Suprapubic skin (tissue), 3 donors: ENCODE measurements around the gene TLR9.

Source experiments
- EP300 ChIP-seq: sonication (generic); formaldehyde crosslinking; IDR thresholded peaks from one replicate; pipeline ENCODE4 v1.6.1; 2017; ENCODE audit warnings: antibody characterized with exemption
- POLR2A ChIP-seq, 2 donors: fragments of 450-650 bp; IDR thresholded peaks; one replicate each; pipeline ENCODE4 v1.6.1; 2017; ENCODE audit warnings: antibody characterized with exemption in 2 of 2, mild to moderate bottlenecking in 2 of 2, moderate library complexity in 2 of 2
- TF ChIP-seq, protein P1 (sequence below), 2 donors: fragments of 200-600 bp in 1 of 2; fragments of 450-650 bp in 1 of 2; sonication (generic) in 1 of 2; IDR thresholded peaks; one replicate each; pipeline ENCODE4 v1.5.1; 2016 to 2019; ENCODE audit warnings: antibody characterized with exemption in 2 of 2, mild to moderate bottlenecking in 1 of 2, moderate library complexity in 1 of 2

DNA sequence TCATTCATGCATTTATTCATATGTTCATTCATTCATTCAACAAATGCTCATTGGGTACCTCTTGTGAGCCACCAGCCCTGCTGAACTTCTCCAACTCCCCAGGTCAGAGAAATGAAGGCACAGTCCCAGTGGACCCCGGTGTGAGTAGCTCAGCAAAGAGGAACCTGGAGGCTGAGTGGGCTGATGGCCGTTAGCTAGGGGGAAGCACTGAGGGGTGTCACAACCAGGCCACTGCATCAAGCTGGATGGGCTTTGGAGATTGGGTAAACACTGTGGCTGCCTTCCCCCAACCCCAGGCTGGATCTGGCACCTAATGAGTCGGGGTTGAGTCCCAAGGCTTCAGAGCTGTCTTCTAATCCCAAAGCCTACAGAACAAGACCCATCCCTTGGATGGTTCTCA, 39.6 kb downstream of the TLR9 start:
- no peak for TF ChIP-seq POLR2A (IDR thresholded peaks at IDR 0.05)
- TF ChIP-seq, protein P1, sequence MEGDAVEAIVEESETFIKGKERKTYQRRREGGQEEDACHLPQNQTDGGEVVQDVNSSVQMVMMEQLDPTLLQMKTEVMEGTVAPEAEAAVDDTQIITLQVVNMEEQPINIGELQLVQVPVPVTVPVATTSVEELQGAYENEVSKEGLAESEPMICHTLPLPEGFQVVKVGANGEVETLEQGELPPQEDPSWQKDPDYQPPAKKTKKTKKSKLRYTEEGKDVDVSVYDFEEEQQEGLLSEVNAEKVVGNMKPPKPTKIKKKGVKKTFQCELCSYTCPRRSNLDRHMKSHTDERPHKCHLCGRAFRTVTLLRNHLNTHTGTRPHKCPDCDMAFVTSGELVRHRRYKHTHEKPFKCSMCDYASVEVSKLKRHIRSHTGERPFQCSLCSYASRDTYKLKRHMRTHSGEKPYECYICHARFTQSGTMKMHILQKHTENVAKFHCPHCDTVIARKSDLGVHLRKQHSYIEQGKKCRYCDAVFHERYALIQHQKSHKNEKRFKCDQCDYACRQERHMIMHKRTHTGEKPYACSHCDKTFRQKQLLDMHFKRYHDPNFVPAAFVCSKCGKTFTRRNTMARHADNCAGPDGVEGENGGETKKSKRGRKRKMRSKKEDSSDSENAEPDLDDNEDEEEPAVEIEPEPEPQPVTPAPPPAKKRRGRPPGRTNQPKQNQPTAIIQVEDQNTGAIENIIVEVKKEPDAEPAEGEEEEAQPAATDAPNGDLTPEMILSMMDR (IDR thresholded peaks at IDR 0.05), result no peak
- TF ChIP-seq EP300, result no peak
